Psoas muscle (tissue), 8 donors: ENCODE data around the gene SLC66A2. TPM values are rescaled to one million over a fixed set of nuclear protein-coding genes. Genes with fewer than 3 reads are reported as not detected.

Experiments
- ATAC-seq, 4 donors: fragments of 200-7000 bp; cut with Tn5 transposase; one replicate each; pipeline ENCODE4 v1.9.1; 2020; ENCODE audit warnings: moderate library complexity in 3 of 4, mild to moderate bottlenecking in 2 of 4
- DNase-seq, 2 donors: peaks; one replicate each; pipeline ENCODE4 v3.0.0-alpha.2; 2020
- H3K27ac ChIP-seq: fragments of 200-600 bp; one replicate; pipeline ENCODE4 v1.8.0; 2022
- H3K27me3 ChIP-seq, 3 donors: fragments of 200-600 bp in 1 of 3; one replicate each; pipeline versions ENCODE4 v1.6.1 to v1.8.0; 2013 to 2022; ENCODE audit warnings: low read length in 2 of 3, mild to moderate bottlenecking in 2 of 3, moderate library complexity in 1 of 3; ENCODE audit not compliant: insufficient read depth in 3 of 3
- H3K36me3 ChIP-seq, 2 donors: fragments of 200-600 bp in 1 of 2; one replicate each; pipeline versions ENCODE4 v1.6.1 to v1.8.0; 2013 to 2022; ENCODE audit warnings: low read depth in 1 of 2, mild to moderate bottlenecking in 1 of 2, moderate library complexity in 1 of 2; ENCODE audit not compliant: insufficient read depth in 1 of 2
- H3K4me1 ChIP-seq: fragments of 200-600 bp; one replicate; pipeline ENCODE4 v1.8.0; 2022
- H3K4me3 ChIP-seq: fragments of 200-600 bp; one replicate; pipeline ENCODE4 v1.8.0; 2022; ENCODE audit warnings: mild to moderate bottlenecking
- H3K9me3 ChIP-seq: fragments of 200-600 bp; one replicate; pipeline ENCODE4 v1.8.0; 2022
- WGBS, 3 donors: extraction: QIAGEN DNeasy Blood & Tissue Kit; methylation state at CpG; one replicate each; pipeline versions ENCODE4 v1.1.6 to v1.1.7; 2013; 5-methylcytosine and 5-hydroxymethylcytosine counted together
- intact Hi-C, 2 donors: fragments of 100-400 bp; cut with DNase I; formaldehyde crosslinking; loops; one replicate each; pipeline versions ENCODE4 v1.11.0 to v1.14.2; 2022
- polyA plus RNA-seq, 3 donors: library from polyadenylated mRNA; stranded (reverse); fragments of 200-250 nt; gene quantifications; one replicate each; pipeline ENCODE4 v1.2.3, GENCODE V29; 2013
- total RNA-seq, 4 donors: library from RNA; stranded (reverse); fragmentation: NEBNext Ultra II Directional in 2 of 4; extraction: Animal tissue kit (Norgen Biotek cat#: 25700) in 2 of 4; gene quantifications; one replicate each; pipeline versions ENCODE4 v1.2.1 to v1.2.4, GENCODE V29; 2021 to 2023
- TF ChIP-seq, protein P1 (sequence below): fragments of 200-600 bp; IDR thresholded peaks from one replicate; pipeline ENCODE4 v1.8.0; 2022; ENCODE audit warnings: antibody characterized with exemption
- donor health status: healthy with polysubstance abuse.
- donor health status: DM: no; HTN: no; CAD: no; lungs with moderate emphysema.
- donor health status: Bipolar disorder and iron deficiency.
- donor health status: healthy.
- donor health status: DM: yes; HTN: yes; CAD: no.
- donor health status: DM: no; HTN: no; CAD: no.
- donor health status: DM: no; HTN: no; CAD: no.
- donor health status: DM: yes; HTN: yes; CAD: no.

Gene SLC66A2
- total and polyA plus RNA-seq, 7 donors, result 36.4 to 160 (median 67.7) TPM

DNA sequence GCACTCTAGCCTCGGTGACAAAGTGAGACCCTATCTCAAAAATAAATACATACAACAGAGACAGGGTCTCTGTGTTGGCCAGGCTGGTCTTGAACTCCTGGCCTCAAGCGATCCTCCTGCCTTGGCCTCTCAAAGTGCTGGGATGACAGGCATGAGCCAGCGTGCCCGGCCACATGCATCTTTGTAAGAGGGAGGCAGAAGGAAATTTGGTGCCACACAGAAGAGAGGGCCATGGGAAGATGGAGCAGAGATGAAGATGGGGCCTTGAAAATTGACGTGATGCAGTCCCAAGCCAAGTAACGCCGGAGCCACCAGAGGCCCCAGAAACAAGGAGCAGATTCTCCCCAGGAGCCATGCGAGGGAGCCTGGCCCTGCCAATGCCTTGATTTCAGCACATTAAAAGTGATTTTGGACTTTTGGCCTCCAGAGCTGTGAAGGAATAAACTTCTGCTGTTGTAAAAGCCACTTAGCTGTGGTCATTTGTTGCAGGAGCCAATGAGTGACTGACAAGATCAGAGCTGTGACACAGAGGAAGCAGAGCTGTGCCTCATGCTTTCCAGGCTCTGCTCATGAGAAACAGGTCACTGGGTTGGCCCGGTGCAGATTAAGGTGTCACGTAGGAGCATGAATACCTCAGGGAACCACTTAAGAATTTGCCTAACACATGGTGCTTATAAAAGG is 2.7 kb upstream of the SLC66A2 start:
- intact Hi-C loops, result loop anchor here (5.0 kb wide), 1 partner anchor 33 kb away; the partner anchor contains the start of gene TXNL4A (in 2 of the 2)

DNA sequence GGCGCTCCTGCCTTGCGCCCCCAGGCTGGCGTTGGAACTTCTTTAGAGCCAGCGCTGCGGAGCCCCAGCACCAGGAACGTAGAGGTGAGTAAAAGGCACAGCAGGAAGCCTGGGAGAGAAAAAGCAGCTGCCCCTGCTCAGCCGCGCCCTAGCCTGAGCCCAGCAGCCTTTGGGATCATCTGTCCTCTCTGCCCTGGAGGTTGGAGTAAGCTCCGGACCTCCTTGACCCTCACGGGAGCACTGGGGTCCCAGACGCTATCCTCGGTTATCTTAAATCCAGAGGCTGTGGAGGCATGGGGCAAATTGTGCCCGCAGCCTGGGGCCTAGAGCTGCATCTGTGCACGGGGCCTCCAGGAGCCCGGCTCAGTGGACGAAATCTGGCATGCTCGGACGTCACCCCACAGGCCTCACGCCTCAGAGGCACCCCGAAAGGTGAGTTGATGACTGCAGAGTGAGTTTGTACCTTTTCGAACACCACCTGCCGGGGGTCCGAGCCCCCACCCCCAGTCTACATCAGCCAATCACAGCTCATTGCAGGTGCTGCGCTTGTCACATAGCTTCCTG is 1.6 kb upstream of the SLC66A2 start:
- TF ChIP-seq, protein P1, sequence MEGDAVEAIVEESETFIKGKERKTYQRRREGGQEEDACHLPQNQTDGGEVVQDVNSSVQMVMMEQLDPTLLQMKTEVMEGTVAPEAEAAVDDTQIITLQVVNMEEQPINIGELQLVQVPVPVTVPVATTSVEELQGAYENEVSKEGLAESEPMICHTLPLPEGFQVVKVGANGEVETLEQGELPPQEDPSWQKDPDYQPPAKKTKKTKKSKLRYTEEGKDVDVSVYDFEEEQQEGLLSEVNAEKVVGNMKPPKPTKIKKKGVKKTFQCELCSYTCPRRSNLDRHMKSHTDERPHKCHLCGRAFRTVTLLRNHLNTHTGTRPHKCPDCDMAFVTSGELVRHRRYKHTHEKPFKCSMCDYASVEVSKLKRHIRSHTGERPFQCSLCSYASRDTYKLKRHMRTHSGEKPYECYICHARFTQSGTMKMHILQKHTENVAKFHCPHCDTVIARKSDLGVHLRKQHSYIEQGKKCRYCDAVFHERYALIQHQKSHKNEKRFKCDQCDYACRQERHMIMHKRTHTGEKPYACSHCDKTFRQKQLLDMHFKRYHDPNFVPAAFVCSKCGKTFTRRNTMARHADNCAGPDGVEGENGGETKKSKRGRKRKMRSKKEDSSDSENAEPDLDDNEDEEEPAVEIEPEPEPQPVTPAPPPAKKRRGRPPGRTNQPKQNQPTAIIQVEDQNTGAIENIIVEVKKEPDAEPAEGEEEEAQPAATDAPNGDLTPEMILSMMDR, result no peak
- peaks cover 0 to 4% of the 10 kb centered on the region in 2 donors for H3K36me3 ChIP-seq
- peaks cover 22% of the 10 kb centered on the region for H3K4me1 ChIP-seq
- 85 to 90% (median 88%) methylated on average over 24 of the region's 24 CpGs for WGBS, 3 donors
- no peaks in the 10 kb centered on the region for H3K27me3 ChIP-seq
- H3K9me3 ChIP-seq, result no peaks in the 10 kb centered on the region
- ATAC-seq (no peak), DNase-seq (peak in 1 of 2 donors; percentile 36)
- H3K4me3 ChIP-seq, result no peak overlapping the region
- intact Hi-C loops, result loop anchor here (5.0 kb wide), 1 partner anchor 34 kb away; the partner anchor contains the start of gene TXNL4A (in 2 of the 2)
- no peak overlapping the region for H3K27ac ChIP-seq

More for the DNA sequence above, 2.7 kb upstream of the SLC66A2 start:
- H3K27ac ChIP-seq, result peak overlapping the region; percentile 23
- H3K36me3 ChIP-seq, result peaks cover 0 to 3% of the 10 kb centered on the region in 2 donors
- H3K9me3 ChIP-seq, result no peaks in the 10 kb centered on the region
- TF ChIP-seq, protein P1, result no peak
- ATAC-seq (no peak), DNase-seq (no peak)
- no peaks in the 10 kb centered on the region for H3K27me3 ChIP-seq
- peaks cover 13% of the 10 kb centered on the region for H3K4me1 ChIP-seq
- 68 to 88% (median 71%) methylated on average over 10 of the region's 10 CpGs for WGBS, 3 donors
- no peak overlapping the region for H3K4me3 ChIP-seq

DNA sequence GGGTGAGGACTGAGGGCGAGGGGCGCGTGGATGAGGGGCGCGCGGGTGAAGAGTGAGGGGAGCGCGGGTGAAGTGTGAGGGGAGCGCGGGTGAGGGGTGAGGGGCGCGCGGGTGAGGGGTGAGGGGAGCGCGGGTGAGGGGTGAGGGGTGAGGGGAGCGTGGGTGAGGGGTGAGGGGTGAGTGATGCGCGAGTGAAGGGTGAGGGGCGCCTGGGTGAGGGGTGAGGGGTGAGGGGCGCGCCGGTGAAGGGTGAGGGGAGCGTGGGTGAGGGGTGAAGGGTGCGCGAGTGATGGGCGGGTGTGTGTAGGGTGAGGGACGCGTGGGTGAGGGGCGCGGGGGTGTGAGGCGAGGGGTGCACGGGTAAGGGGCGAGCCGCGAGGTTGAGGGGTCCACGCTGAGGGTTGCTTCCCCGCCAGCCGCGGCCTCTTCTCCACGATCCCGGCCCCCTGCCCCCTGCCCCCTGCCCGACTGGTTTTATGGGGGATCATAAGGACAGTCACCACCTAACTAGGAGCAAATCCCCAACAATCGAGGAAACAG is 1.1 kb upstream of the SLC66A2 start:
- 31 to 47% (median 46%) methylated on average over 30 to 43 of the region's 43 CpGs for WGBS, 3 donors
- DNase-seq, result peak in 1 of 2 donors; percentile 56
- Histone ChIP-seq H3K27ac (no peak overlapping the region), H3K9me3 (no peaks in the 10 kb centered on the region), H3K36me3 (peaks cover 0 to 4% of the 10 kb centered on the region in 2 donors), H3K4me1 (peaks cover 27% of the 10 kb centered on the region), H3K4me3 (peak overlapping the region; percentile 77), H3K27me3 (no peaks in the 10 kb centered on the region)
- ATAC-seq, result no peak
- intact Hi-C loops, result loop anchor here (5.0 kb wide), 1 partner anchor 35 kb away; the partner anchor contains the start of gene TXNL4A (in 2 of the 2)
- TF ChIP-seq, protein P1, result no peak

DNA sequence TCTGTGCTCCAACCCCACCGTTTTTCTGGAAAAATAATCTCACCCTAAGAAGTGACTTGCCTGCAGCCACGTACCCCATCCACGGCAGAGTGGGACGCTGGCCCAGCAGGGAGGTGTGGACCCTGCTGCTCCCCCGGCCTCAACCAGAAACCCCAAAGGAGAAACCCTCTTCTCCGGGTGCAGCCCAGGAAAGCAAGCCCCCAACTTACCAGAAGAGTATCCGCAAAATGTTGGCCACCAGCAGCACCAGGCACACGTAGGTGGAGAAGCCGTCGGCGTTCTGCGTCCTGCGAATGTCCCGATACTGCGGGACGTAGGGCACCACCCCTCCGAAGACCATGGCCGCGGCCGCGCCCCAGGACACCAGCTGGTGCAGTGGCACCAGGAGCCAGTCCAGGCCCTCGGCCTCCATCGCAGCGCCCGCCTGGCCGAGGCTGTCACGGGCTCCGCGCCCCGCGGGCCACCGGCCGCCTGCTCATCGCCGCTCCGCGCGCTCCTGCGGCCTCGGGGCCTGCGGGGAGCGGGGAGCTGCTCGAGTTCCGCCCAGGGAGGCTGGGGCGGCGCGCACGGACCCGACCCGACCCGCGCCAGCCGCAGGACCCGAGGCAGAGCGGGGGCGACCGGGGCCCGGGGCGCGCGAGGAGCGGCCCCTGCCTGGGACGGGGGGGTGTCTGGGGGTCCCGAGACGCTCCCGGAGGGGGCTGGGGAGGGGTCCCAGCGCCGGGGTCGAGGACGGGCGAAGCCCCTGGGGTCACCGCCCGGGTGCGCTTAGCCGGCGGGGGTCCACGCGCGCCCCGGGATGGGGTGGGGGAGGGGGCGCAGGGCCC is 725 bp downstream of the SLC66A2 start:
- intact Hi-C loops, result loop anchor here (5.0 kb wide), 1 partner anchor 37 kb away; the partner anchor contains the start of gene TXNL4A (in 2 of the 2)
- peaks cover 0 to 11% of the 10 kb centered on the region in 2 donors for H3K36me3 ChIP-seq
- peaks cover 39% of the 10 kb centered on the region for H3K4me1 ChIP-seq
- DNase-seq (peak; percentile 47 to 78), ATAC-seq (peak in 3 of 4 donors; percentile 10 to 31 (median 24))
- no peaks in the 10 kb centered on the region for H3K9me3 ChIP-seq
- TF ChIP-seq, protein P1, result no peak
- WGBS, 3 donors, result 1 to 4% (median 2%) methylated on average over 44 to 81 of the region's 81 CpGs
- H3K27ac ChIP-seq, result peak overlapping the region; percentile 85
- H3K27me3 ChIP-seq, result no peaks in the 10 kb centered on the region
- peak overlapping the region; percentile 77 for H3K4me3 ChIP-seq
